Heart right ventricle (tissue), 16 donors: Measurements from ENCODE around the gene ATF3. TPM values are rescaled to one million over a fixed set of nuclear protein-coding genes. Genes with fewer than 3 reads are reported as not detected.

ENCODE experiments used
- ATAC-seq, 8 donors: fragments of 200-7000 bp; cut with Tn5 transposase; one replicate each; pipeline ENCODE4 v1.9.1; 2020; ENCODE audit warnings: mild to moderate bottlenecking in 8 of 8, moderate library complexity in 8 of 8, moderate number of reproducible peaks in 1 of 8
- DNase-seq, 2 donors: peaks; one replicate each; pipeline ENCODE4 v3.0.0-alpha.2; 2020
- H3K27ac ChIP-seq, 10 donors: fragments of 200-600 bp; sonication (generic) in 2 of 10; one replicate each; pipeline versions ENCODE4 v1.5.0 to v1.8.0; 2020 to 2022; ENCODE audit warnings: mild to moderate bottlenecking in 3 of 10
- H3K27me3 ChIP-seq, 7 donors: fragments of 200-600 bp; one replicate each; pipeline ENCODE4 v1.8.0; 2021 to 2022; ENCODE audit warnings: mild to moderate bottlenecking in 2 of 7
- H3K36me3 ChIP-seq, 9 donors: fragments of 200-600 bp; sonication (generic) in 1 of 9; one replicate each; pipeline versions ENCODE4 v1.5.0 to v1.8.0; 2020 to 2022; ENCODE audit warnings: mild to moderate bottlenecking in 2 of 9
- H3K4me1 ChIP-seq, 9 donors: fragments of 200-600 bp; sonication (generic) in 1 of 9; one replicate each; pipeline versions ENCODE4 v1.5.0 to v1.8.0; 2020 to 2022; ENCODE audit warnings: mild to moderate bottlenecking in 4 of 9
- H3K4me3 ChIP-seq, 10 donors: fragments of 200-600 bp; sonication (generic) in 2 of 10; one replicate each; pipeline versions ENCODE4 v1.5.0 to v1.8.0; 2020 to 2022; ENCODE audit warnings: mild to moderate bottlenecking in 7 of 10, moderate library complexity in 2 of 10
- H3K9me3 ChIP-seq, 11 donors: fragments of 200-600 bp in 10 of 11; sonication (generic) in 2 of 11; one replicate each; pipeline versions ENCODE4 v1.5.0 to v1.8.0; 2013 to 2022; ENCODE audit warnings: mild to moderate bottlenecking in 2 of 11, control low read depth in 1 of 11, moderate library complexity in 1 of 11
- WGBS, 2 donors: extraction: QIAGEN DNeasy Blood & Tissue Kit; methylation state at CpG; one replicate each; pipeline ENCODE4 v1.1.7; 2013; ENCODE audit warnings: inconsistent platforms in 1 of 2; 5-methylcytosine and 5-hydroxymethylcytosine counted together
- intact Hi-C, 10 donors: fragments of 100-400 bp; cut with DNase I; formaldehyde crosslinking; loops; one replicate each; pipeline versions ENCODE4 v1.11.1 to v1.14.2; 2022
- polyA plus RNA-seq, 2 donors: library from polyadenylated mRNA; stranded (reverse); fragments of 200-250 nt; gene quantifications; one replicate each; pipeline ENCODE4 v1.2.3, GENCODE V29; 2013
- total RNA-seq, 10 donors: library from RNA; stranded (reverse); fragmentation: NEBNext Ultra II Directional in 3 of 10; extraction: Animal tissue kit (Norgen Biotek cat#: 25700) in 3 of 10; gene quantifications; one replicate each; pipeline versions ENCODE4 v1.2.1 to v1.2.4, GENCODE V29; 2021 to 2023
- TF ChIP-seq, protein P1 (sequence below), 9 donors: fragments of 200-600 bp; sonication (generic) in 2 of 9; IDR thresholded peaks; one replicate each; pipeline versions ENCODE4 v1.5.0 to v1.8.0; 2021 to 2022; ENCODE audit warnings: antibody characterized with exemption in 9 of 9, mild to moderate bottlenecking in 5 of 9, moderate library complexity in 1 of 9
- donor health status: Arrhythmogenic right ventricular cardiomyopathy.
- donor health status: ischemic (EF 13 %, LVEDD 7.1; RV severe dilation, severe dysfunction).
- donor health status: healthy with polysubstance abuse.
- donor health status: DM: no; HTN: yes; CAD: no.
- donor health status: DM: no; HTN: no; CAD: no.
- donor health status: ischemic (EF 25% LVEDD 6.9; RV normal size, moderate dysfunction).
- donor health status: ischemic (EF 25% LVEDD 5.7; RV mildly dilated, moderate dysfunction).
- donor health status: healthy.
- donor health status: DM: yes; HTN: yes; CAD: no.
- donor health status: Ischemic cardiomyopathy.
- donor health status: ischemic (EF 35%, LVEDD 5.7; RV mildly dilated, moderate dysfunction).
- donor health status: nonischemic (EF 11% LVEDD 7.7; RV severe dilation, severe dysfunction).
- donor health status: DM: yes; HTN: yes; CAD: no.
- donor health status: PGD.
- donor health status: ischemic (EF 29% LVEDD 5.4; RV normal size, mild dysfunction).
- donor health status: nonischemic (EF 23%, LVEDD 6.1; RV moderate dilation, normal function).

Gene ATF3
- total and polyA plus RNA-seq, 12 donors: 8.4 to 684 (median 25.9) TPM

DNA sequence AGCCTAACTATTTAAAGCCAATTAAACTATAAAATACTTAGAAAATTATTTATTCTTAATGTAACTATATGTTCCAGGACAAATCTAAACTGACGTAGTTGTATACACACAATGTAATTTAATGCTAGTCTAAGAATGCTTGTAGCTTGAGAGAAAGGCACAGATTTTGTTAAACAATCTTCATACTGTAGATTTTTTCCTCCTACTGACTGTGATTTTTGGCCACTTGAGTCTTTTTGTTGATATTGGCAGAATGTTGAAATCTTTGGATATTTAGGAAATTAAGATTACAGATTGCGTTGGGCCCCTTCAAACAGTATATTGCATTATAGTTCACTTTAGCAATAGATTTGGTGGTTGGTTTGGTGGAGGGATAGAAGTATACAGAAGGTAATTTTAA, 40.5 kb downstream of the ATF3 start:
- H3K27me3 ChIP-seq: no peaks in the 10 kb centered on the region
- ATAC-seq (no peak), DNase-seq (no peak)
- peaks cover 0 to 22% (median 8%) of the 10 kb centered on the region in 9 donors for H3K4me1 ChIP-seq
- no peak overlapping the region for H3K27ac ChIP-seq
- H3K36me3 ChIP-seq: no peaks in the 10 kb centered on the region
- no peak overlapping the region for H3K4me3 ChIP-seq
- intact Hi-C loops: loop anchor here in 1 of 10 donors (5.0 kb wide), 1 partner anchor 418 kb away; no protein-coding TSS in a partner anchor
- TF ChIP-seq, protein P1, sequence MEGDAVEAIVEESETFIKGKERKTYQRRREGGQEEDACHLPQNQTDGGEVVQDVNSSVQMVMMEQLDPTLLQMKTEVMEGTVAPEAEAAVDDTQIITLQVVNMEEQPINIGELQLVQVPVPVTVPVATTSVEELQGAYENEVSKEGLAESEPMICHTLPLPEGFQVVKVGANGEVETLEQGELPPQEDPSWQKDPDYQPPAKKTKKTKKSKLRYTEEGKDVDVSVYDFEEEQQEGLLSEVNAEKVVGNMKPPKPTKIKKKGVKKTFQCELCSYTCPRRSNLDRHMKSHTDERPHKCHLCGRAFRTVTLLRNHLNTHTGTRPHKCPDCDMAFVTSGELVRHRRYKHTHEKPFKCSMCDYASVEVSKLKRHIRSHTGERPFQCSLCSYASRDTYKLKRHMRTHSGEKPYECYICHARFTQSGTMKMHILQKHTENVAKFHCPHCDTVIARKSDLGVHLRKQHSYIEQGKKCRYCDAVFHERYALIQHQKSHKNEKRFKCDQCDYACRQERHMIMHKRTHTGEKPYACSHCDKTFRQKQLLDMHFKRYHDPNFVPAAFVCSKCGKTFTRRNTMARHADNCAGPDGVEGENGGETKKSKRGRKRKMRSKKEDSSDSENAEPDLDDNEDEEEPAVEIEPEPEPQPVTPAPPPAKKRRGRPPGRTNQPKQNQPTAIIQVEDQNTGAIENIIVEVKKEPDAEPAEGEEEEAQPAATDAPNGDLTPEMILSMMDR (IDR thresholded peaks at IDR 0.05): no peak
- no peaks in the 10 kb centered on the region for H3K9me3 ChIP-seq
- whole genome bisulfite sequencing, 2 donors: 62 to 81% methylated on average over 2 of the region's 2 CpGs

DNA sequence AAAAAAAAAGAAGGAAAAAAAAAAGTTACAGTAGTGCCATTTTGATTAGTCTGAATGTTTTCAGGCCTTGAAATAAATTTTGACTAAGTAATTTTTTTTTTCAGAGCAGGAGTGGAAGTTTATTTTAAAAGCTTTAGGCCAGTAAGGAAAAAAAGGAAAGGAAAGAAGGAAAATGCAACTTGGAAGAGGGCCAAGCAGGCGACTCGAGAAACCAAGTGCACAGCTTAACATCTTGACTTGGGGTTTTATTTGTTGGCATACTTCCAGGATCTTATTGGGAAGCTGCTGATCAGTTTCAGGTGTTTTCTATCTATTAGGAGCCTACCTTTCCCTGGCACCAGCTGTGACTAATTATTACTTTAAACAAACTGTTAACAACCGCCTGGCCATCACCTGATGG, 41.7 kb downstream of the ATF3 start:
- no peaks in the 10 kb centered on the region for H3K36me3 ChIP-seq
- DNase-seq: no peak
- ATAC-seq: no peak
- H3K27me3 ChIP-seq: no peaks in the 10 kb centered on the region
- TF ChIP-seq, protein P1 (IDR thresholded peaks at IDR 0.05): no peak
- no peaks in the 10 kb centered on the region for H3K9me3 ChIP-seq
- H3K27ac ChIP-seq: peak overlapping the region in 1 of 10 donors; percentile 29
- 28 to 66% methylated on average over 3 of the region's 3 CpGs for WGBS, 2 donors
- peaks cover 0 to 11% (median under 1%) of the 10 kb centered on the region in 9 donors for H3K4me1 ChIP-seq
- no peak overlapping the region for H3K4me3 ChIP-seq
- intact Hi-C loops: loop anchor here in 2 of 10 donors (10.0 kb wide), 2 partner anchors 65 to 335 kb away; no protein-coding TSS in a partner anchor

DNA sequence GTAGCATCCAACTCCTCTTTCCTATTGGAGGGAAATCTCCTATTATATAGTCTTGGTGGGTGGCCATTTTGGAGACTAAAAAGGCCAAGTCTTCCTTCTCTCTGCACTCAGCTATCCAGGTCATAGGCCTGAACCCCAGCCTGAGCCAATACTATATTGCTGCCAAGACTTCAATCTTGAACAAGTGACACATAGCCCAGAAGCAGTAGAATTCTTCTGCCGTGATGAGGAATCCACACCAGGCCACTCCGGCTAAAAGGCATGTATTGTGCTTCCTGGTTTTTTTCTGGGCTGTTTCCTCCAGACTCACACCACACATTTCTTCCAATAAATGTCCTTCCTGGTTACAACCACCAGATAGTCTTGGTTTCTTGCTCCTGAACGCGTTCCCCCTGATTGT, 43.0 kb downstream of the ATF3 start:
- intact Hi-C loops: loop anchor here in 2 of 10 donors (10.0 kb wide), 2 partner anchors 63 to 333 kb away; no protein-coding TSS in a partner anchor
- Histone ChIP-seq H3K27me3 (no peaks in the 10 kb centered on the region), H3K36me3 (no peaks in the 10 kb centered on the region), H3K27ac (peak overlapping the region in 3 of 10 donors; percentile 23 to 49 (median 29)), H3K9me3 (no peaks in the 10 kb centered on the region), H3K4me3 (no peak overlapping the region), H3K4me1 (peaks cover 0 to 11% (median 0%) of the 10 kb centered on the region in 9 donors)
- TF ChIP-seq, protein P1 (IDR thresholded peaks at IDR 0.05): no peak
- WGBS, 2 donors: 43 to 63% methylated on average over 4 of the region's 4 CpGs
- peak in 2 of 8 donors; percentile 56 to 76 for ATAC-seq
- DNase-seq: no peak

DNA sequence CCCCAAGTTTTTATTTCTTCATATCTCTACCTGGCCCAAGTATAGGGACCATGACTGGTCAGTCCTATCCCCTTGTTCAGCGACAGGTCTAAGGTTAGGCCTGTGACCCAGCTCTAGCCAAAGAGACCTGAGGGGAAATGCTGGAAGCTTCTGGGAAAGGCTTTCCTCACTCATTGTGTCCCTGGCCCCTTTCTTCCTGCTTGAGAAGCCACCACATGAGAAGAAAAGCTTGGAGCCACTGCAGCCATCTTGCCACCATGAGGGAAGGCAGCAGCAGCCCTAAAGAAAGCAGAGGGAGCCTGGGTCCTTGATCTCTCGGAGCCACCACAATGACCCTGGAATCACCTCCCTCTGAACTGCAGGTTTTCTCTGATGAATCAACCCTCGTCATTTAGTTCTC, 43.4 kb downstream of the ATF3 start:
- H3K4me1 ChIP-seq: peaks cover 0 to 11% (median 0%) of the 10 kb centered on the region in 9 donors
- H3K9me3 ChIP-seq: no peaks in the 10 kb centered on the region
- 97 to 99% methylated on average over 3 of the region's 3 CpGs for WGBS, 2 donors
- H3K36me3 ChIP-seq: no peaks in the 10 kb centered on the region
- H3K27me3 ChIP-seq: no peaks in the 10 kb centered on the region
- no peak overlapping the region for H3K4me3 ChIP-seq
- intact Hi-C loops: loop anchor here in 2 of 10 donors (10.0 kb wide), 2 partner anchors 63 to 333 kb away; no protein-coding TSS in a partner anchor
- peak overlapping the region in 3 of 10 donors; percentile 23 to 49 (median 29) for H3K27ac ChIP-seq
- DNase-seq (no peak), ATAC-seq (no peak)
- TF ChIP-seq, protein P1 (IDR thresholded peaks at IDR 0.05): no peak
